Astrocyte (in vitro differentiated cells and primary cell): Measurements from ENCODE around the gene ARL6IP5. TPM values are rescaled to one million over a fixed set of nuclear protein-coding genes. Genes with fewer than 3 reads are reported as not detected.

Experiments used
- DNase-seq: peaks from one replicate; pipeline ENCODE4 v3.0.0-alpha.2; 2010; ENCODE audit warnings: low read depth
- FAIRE-seq: peaks from 2 replicates; lab custom pipeline; 2011; peaks lifted over from hg19 to GRCh38; lab: Jason Lieb, UNC
- H2AFZ ChIP-seq: 2 replicates; pipeline ENCODE4 v1.6.0; 2012; ENCODE audit warnings: low read depth, low read length, inconsistent platforms
- H3K27ac ChIP-seq: 2 replicates; pipeline ENCODE4 v1.5.1; 2011; ENCODE audit warnings: low read depth, low read length, inconsistent platforms
- H3K27me3 ChIP-seq: 2 replicates; pipeline ENCODE4 v1.6.0; 2011; ENCODE audit warnings: low read length, inconsistent platforms; ENCODE audit not compliant: insufficient read depth
- H3K36me3 ChIP-seq: 2 replicates; pipeline ENCODE4 v1.5.1; 2011; ENCODE audit warnings: low read length, inconsistent platforms; ENCODE audit not compliant: insufficient read depth
- H3K4me1 ChIP-seq: 2 replicates; pipeline ENCODE4 v1.5.1; 2011; ENCODE audit warnings: low read length, inconsistent platforms; ENCODE audit not compliant: insufficient read depth
- H3K4me2 ChIP-seq: 2 replicates; pipeline ENCODE4 v1.6.0; 2012; ENCODE audit warnings: low read length, inconsistent platforms
- H3K4me3 ChIP-seq: 2 replicates; pipeline ENCODE4 v1.5.1; 2011; ENCODE audit warnings: low read depth, mild to moderate bottlenecking, low read length, inconsistent platforms; ENCODE audit not compliant: insufficient read depth
- H3K79me2 ChIP-seq: 2 replicates; pipeline ENCODE4 v1.6.0; 2012; ENCODE audit warnings: mild to moderate bottlenecking, low read length, inconsistent platforms; ENCODE audit not compliant: insufficient read depth
- H3K9ac ChIP-seq: 2 replicates; pipeline ENCODE4 v1.6.0; 2012; ENCODE audit warnings: mild to moderate bottlenecking, low read length, inconsistent platforms
- H3K9me3 ChIP-seq: 2 replicates; pipeline ENCODE4 v1.5.1; 2012; ENCODE audit warnings: low read depth, mild to moderate bottlenecking, low read length, inconsistent platforms; ENCODE audit not compliant: insufficient read depth
- H4K20me1 ChIP-seq: 2 replicates; pipeline ENCODE4 v1.6.0; 2012; ENCODE audit warnings: low read length, inconsistent platforms; ENCODE audit not compliant: insufficient read depth
- H3K27ac Mint-ChIP-seq: one replicate; pipeline ENCODE4 v1.8.0; 2021; ENCODE audit warnings: mild to moderate bottlenecking, mixed read lengths; ENCODE audit not compliant: unreplicated experiment
- H3K27me3 Mint-ChIP-seq: one replicate; pipeline ENCODE4 v1.8.0; 2021; ENCODE audit warnings: low read depth, mixed read lengths; ENCODE audit not compliant: unreplicated experiment
- H3K36me3 Mint-ChIP-seq: one replicate; pipeline ENCODE4 v1.8.0; 2021; ENCODE audit warnings: low read depth, mixed read lengths; ENCODE audit not compliant: unreplicated experiment
- H3K4me1 Mint-ChIP-seq: one replicate; pipeline ENCODE4 v1.8.0; 2021; ENCODE audit warnings: low read depth, mixed read lengths; ENCODE audit not compliant: unreplicated experiment
- H3K4me3 Mint-ChIP-seq: one replicate; pipeline ENCODE4 v1.8.0; 2021; ENCODE audit warnings: mild to moderate bottlenecking, moderate library complexity, mixed read lengths; ENCODE audit not compliant: unreplicated experiment
- H3K9me3 Mint-ChIP-seq: one replicate; pipeline ENCODE4 v1.8.0; 2021; ENCODE audit warnings: mild to moderate bottlenecking, mixed read lengths; ENCODE audit not compliant: unreplicated experiment
- CTCF ChIP-seq: IDR thresholded peaks from 2 replicates; pipeline ENCODE4 v1.5.1; 2011; ENCODE audit warnings: low read depth, mild to moderate bottlenecking, inconsistent platforms, low read length, moderate library complexity; ENCODE audit not compliant: insufficient read depth
- EZH2 ChIP-seq: IDR thresholded peaks from 2 replicates; pipeline ENCODE4 v1.6.1; 2012; ENCODE audit warnings: mild to moderate bottlenecking, low read length, inconsistent platforms; ENCODE audit not compliant: insufficient read depth
- total RNA-seq: library from RNA; stranded (reverse); gene quantifications from 2 replicates; pipeline ENCODE4 v1.2.1, GENCODE V29; 2021

The ARL6IP5 gene
- total RNA-seq, 1 donor from 2014 or later: 160 TPM

GRCh38 chr3:69085833-69086722 is 1.3 kb downstream of the ARL6IP5 start:
- TF ChIP-seq EZH2 (no peak), CTCF (no peak)
- peaks cover 55% of the 10 kb centered on the region for H3K4me1 Mint-ChIP-seq
- Histone ChIP-seq H3K36me3 (no peaks in the 10 kb centered on the region), H3K4me2 (peak overlapping the region; percentile 89), H3K79me2 (peaks cover 56% of the 10 kb centered on the region), H3K27ac (peak overlapping the region; percentile 92), H3K4me3 (peak overlapping the region; percentile 98), H3K9me3 (no peaks in the 10 kb centered on the region), H3K4me1 (peaks cover 63% of the 10 kb centered on the region), H4K20me1 (peaks cover 36% of the 10 kb centered on the region), H3K27me3 (no peaks in the 10 kb centered on the region), H2AFZ (peak overlapping the region; percentile 52), H3K9ac (peak overlapping the region; percentile 94)
- FAIRE-seq (peak; percentile 56), DNase-seq (peak; percentile 92)
- peaks cover 4% of the 10 kb centered on the region for H3K36me3 Mint-ChIP-seq
- H3K4me3 Mint-ChIP-seq: peak overlapping the region; percentile 97
- H3K27me3 Mint-ChIP-seq: no peaks in the 10 kb centered on the region
- peak overlapping the region; percentile 95 for H3K27ac Mint-ChIP-seq
- H3K9me3 Mint-ChIP-seq: no peaks in the 10 kb centered on the region

GRCh38 chr3:69087030-69087791 is 2.5 kb downstream of the ARL6IP5 start:
- Mint-ChIP-seq H3K36me3 (peaks cover 4% of the 10 kb centered on the region), H3K4me1 (peaks cover 50% of the 10 kb centered on the region), H3K27me3 (no peaks in the 10 kb centered on the region), H3K9me3 (no peaks in the 10 kb centered on the region), H3K4me3 (peak overlapping the region; percentile 74), H3K27ac (peak overlapping the region; percentile 66)
- Histone ChIP-seq H3K4me2 (peak overlapping the region; percentile 89), H3K36me3 (no peaks in the 10 kb centered on the region), H3K27ac (no peak overlapping the region), H4K20me1 (peaks cover 47% of the 10 kb centered on the region), H3K9me3 (no peaks in the 10 kb centered on the region), H3K4me1 (peaks cover 61% of the 10 kb centered on the region), H3K9ac (no peak overlapping the region), H3K4me3 (peak overlapping the region; percentile 16), H3K79me2 (peaks cover 67% of the 10 kb centered on the region), H3K27me3 (no peaks in the 10 kb centered on the region), H2AFZ (no peak overlapping the region)
- FAIRE-seq (no peak), DNase-seq (no peak)
- TF ChIP-seq EZH2 (no peak), CTCF (no peak)
